Measurements from ENCODE around the gene GPR17. TPM values are rescaled to one million over a fixed set of nuclear protein-coding genes. Genes with fewer than 3 reads are reported as not detected.

The GPR17 gene
- total and polyA plus RNA-seq, 2 experiments from 2014 or later = 0.09 TPM; not detected in 1

GRCh38 chr2:127700527-127701192, 54.7 kb downstream of the GPR17 start:
- H3K36me3 ChIP-seq = peaks cover 3% of the 10 kb centered on the region
- peak overlapping the region; percentile 96 for H3K27ac ChIP-seq
- no peak for TF ChIP-seq CTCF (IDR thresholded peaks at IDR 0.05; ENCODE audit: low read depth, low read length)
- DNase-seq (ENCODE audit: low read depth in 1 of 2, low spot score in 1 of 2) = no peak
- H3K9me3 ChIP-seq (ENCODE audit: low read depth) = no peaks in the 10 kb centered on the region
- peaks cover 10% of the 10 kb centered on the region for H3K4me1 ChIP-seq (ENCODE audit: low read depth)
- H3K4me3 ChIP-seq = peak overlapping the region; percentile 50
- H3K27me3 ChIP-seq = no peaks in the 10 kb centered on the region

GRCh38 chr2:127701193-127701650, 55.3 kb downstream of the GPR17 start, which contains the start of gene SFT2D3:
TSS of gene SFT2D3 (plus strand) at chr2:127701497. CDS start at chr2:127701529, 32 bp downstream.
- Histone ChIP-seq H3K4me1 (ENCODE audit: low read depth) (peaks cover 10% of the 10 kb centered on the region), H3K9me3 (ENCODE audit: low read depth) (no peaks in the 10 kb centered on the region), H3K27ac (peak within 1 kb of the TSS; percentile 96), H3K36me3 (peaks cover 3% of the 10 kb centered on the region), H3K27me3 (no peaks in the 10 kb centered on the region), H3K4me3 (peak within 1 kb of the TSS; percentile 50)
- no peak for TF ChIP-seq CTCF (IDR thresholded peaks at IDR 0.05; ENCODE audit: low read depth, low read length)
- DNase-seq (ENCODE audit: low read depth in 1 of 2, low spot score in 1 of 2) = peak; percentile 92 to 95

DNA sequence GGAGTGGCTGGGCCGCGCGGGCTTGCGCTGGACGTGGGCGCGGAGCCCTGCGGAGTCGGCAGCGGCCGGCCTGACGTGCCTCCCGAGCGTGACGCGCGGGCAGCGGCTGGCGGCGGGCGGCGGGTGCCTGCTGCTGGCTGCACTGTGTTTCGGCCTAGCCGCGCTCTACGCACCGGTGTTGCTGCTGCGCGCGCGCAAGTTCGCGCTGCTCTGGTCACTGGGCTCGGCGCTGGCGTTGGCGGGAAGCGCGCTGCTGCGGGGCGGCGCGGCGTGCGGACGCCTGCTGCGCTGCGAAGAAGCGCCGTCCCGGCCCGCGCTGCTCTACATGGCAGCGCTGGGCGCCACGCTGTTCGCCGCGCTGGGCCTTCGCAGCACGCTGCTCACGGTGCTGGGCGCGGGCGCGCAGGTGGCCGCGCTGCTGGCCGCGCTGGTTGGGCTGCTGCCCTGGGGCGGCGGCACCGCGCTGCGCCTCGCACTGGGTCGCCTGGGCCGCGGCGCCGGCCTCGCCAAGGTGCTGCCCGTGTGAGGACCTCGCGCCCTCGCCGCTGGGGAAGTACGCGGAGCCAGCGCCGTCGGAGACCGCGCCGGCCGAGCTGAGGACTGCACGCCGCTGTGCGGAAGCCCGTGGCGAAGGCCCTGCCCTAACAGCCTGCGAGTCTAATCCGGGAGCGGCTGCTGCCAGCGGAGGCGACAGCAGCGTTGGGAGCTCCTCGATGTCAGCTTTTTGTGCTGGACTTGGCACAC, 55.9 kb downstream of the GPR17 start:
- H3K36me3 ChIP-seq = peaks cover 3% of the 10 kb centered on the region
- H3K27me3 ChIP-seq = no peaks in the 10 kb centered on the region
- peak; percentile 80 to 85 for DNase-seq (ENCODE audit: low read depth in 1 of 2, low spot score in 1 of 2)
- peaks cover 10% of the 10 kb centered on the region for H3K4me1 ChIP-seq (ENCODE audit: low read depth)
- no peaks in the 10 kb centered on the region for H3K9me3 ChIP-seq (ENCODE audit: low read depth)
- H3K27ac ChIP-seq = peak overlapping the region; percentile 96
- TF ChIP-seq CTCF (IDR thresholded peaks at IDR 0.05; ENCODE audit: low read depth, low read length) = peak; percentile 18
- peak overlapping the region; percentile 50 for H3K4me3 ChIP-seq

Other genes starting within 250 kb of the GPR17 start
- not detected in 2 replicates for gene PROC, start 227.7 kb upstream of the GPR17 start, total RNA-seq
- gene PROC, start 227.7 kb upstream of the GPR17 start, polyA plus RNA-seq = not detected in 2 replicates
- 47.2 and 55.6 TPM in 2 replicates for gene IWS1, start 119.7 kb upstream of the GPR17 start, total RNA-seq
- 52.4 and 53.8 TPM in 2 replicates for gene IWS1, start 119.7 kb upstream of the GPR17 start, polyA plus RNA-seq
- gene MYO7B, start 110.5 kb upstream of the GPR17 start, total RNA-seq = 0.06 TPM in 1 of 2 replicates, not detected in the other
- gene MYO7B, start 110.5 kb upstream of the GPR17 start, polyA plus RNA-seq = 0.12 TPM in 1 of 2 replicates, not detected in the other
- gene LIMS2, start 29.4 kb downstream of the GPR17 start, total RNA-seq = 23.2 and 32.9 TPM in 2 replicates
- 35.2 and 48.8 TPM in 2 replicates for gene LIMS2, start 29.4 kb downstream of the GPR17 start, polyA plus RNA-seq
- gene SFT2D3, start 55.3 kb downstream of the GPR17 start, total RNA-seq = 9.3 and 11.7 TPM in 2 replicates
- gene SFT2D3, start 55.3 kb downstream of the GPR17 start, polyA plus RNA-seq = 0.13 and 5.9 TPM in 2 replicates
- gene WDR33, start 165.0 kb downstream of the GPR17 start, total RNA-seq = 28.2 and 40.3 TPM in 2 replicates
- gene WDR33, start 165.0 kb downstream of the GPR17 start, polyA plus RNA-seq = 44.4 and 53.7 TPM in 2 replicates
- gene POLR2D, start 212.0 kb downstream of the GPR17 start, total RNA-seq = 14.4 and 16.0 TPM in 2 replicates
- 26.1 and 44.2 TPM in 2 replicates for gene POLR2D, start 212.0 kb downstream of the GPR17 start, polyA plus RNA-seq
- gene AMMECR1L, start 239.8 kb downstream of the GPR17 start, total RNA-seq = 7.9 and 10.3 TPM in 2 replicates
- 6.6 and 8.2 TPM in 2 replicates for gene AMMECR1L, start 239.8 kb downstream of the GPR17 start, polyA plus RNA-seq

All from cardiac muscle cell (in vitro differentiated cells and primary cell).